Type B pancreatic cell (in vitro differentiated cells): ENCODE results near the gene MAD1L1. TPM values are rescaled to one million over a fixed set of nuclear protein-coding genes. Genes with fewer than 3 reads are reported as not detected.

Experiments used
- DNase-seq: peaks from one replicate; pipeline ENCODE4 v3.0.0; 2021; ENCODE audit warnings: mixed read lengths; ENCODE audit not compliant: unreplicated experiment; ENCODE audit errors: extremely low spot score
- H3K27ac Mint-ChIP-seq: 2 replicates; pipeline ENCODE4 v1.8.0; 2021; ENCODE audit warnings: mild to moderate bottlenecking, mixed read lengths
- H3K27me3 Mint-ChIP-seq: 2 replicates; pipeline ENCODE4 v1.8.0; 2021; ENCODE audit warnings: mixed read lengths
- H3K36me3 Mint-ChIP-seq: 2 replicates; pipeline ENCODE4 v1.8.0; 2021; ENCODE audit warnings: mixed read lengths
- H3K4me1 Mint-ChIP-seq: one replicate; pipeline ENCODE4 v1.8.0; 2021; ENCODE audit warnings: mixed read lengths; ENCODE audit not compliant: unreplicated experiment
- H3K4me3 Mint-ChIP-seq: 2 replicates; pipeline ENCODE4 v1.8.0; 2021; ENCODE audit warnings: mild to moderate bottlenecking, mixed read lengths
- H3K9me3 Mint-ChIP-seq: 2 replicates; pipeline ENCODE4 v1.8.0; 2021; ENCODE audit warnings: mixed read lengths
- total RNA-seq: library from RNA; stranded (reverse); gene quantifications from 2 replicates; pipeline ENCODE4 v1.2.1, GENCODE V29; 2021; ENCODE audit warnings: low replicate concordance
- TF ChIP-seq, protein P1 (sequence below): fragments of 200-600 bp; sonication (generic); conservative IDR thresholded peaks from 2 replicates; pipeline ENCODE4 v1.5.0; 2021; ENCODE audit warnings: antibody characterized with exemption, mild to moderate bottlenecking

MAD1L1 gene
- total RNA-seq, 1 donor from 2014 or later = 40.7 TPM

GRCh38 chr7:2230882-2231281, 1.9 kb downstream of the MAD1L1 start:
- Mint-ChIP-seq H3K9me3 (no peaks in the 10 kb centered on the region), H3K4me1 (peaks cover 10% of the 10 kb centered on the region), H3K4me3 (peak overlapping the region; percentile 17), H3K27ac (no peak overlapping the region), H3K27me3 (no peaks in the 10 kb centered on the region), H3K36me3 (peaks cover 8% of the 10 kb centered on the region)
- TF ChIP-seq, protein P1, sequence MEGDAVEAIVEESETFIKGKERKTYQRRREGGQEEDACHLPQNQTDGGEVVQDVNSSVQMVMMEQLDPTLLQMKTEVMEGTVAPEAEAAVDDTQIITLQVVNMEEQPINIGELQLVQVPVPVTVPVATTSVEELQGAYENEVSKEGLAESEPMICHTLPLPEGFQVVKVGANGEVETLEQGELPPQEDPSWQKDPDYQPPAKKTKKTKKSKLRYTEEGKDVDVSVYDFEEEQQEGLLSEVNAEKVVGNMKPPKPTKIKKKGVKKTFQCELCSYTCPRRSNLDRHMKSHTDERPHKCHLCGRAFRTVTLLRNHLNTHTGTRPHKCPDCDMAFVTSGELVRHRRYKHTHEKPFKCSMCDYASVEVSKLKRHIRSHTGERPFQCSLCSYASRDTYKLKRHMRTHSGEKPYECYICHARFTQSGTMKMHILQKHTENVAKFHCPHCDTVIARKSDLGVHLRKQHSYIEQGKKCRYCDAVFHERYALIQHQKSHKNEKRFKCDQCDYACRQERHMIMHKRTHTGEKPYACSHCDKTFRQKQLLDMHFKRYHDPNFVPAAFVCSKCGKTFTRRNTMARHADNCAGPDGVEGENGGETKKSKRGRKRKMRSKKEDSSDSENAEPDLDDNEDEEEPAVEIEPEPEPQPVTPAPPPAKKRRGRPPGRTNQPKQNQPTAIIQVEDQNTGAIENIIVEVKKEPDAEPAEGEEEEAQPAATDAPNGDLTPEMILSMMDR = no peak
- DNase-seq = no peak

GRCh38 chr7:2230226-2230625, 2.5 kb downstream of the MAD1L1 start:
- peaks cover 10% of the 10 kb centered on the region for H3K36me3 Mint-ChIP-seq
- TF ChIP-seq, protein P1 = no peak
- no peaks in the 10 kb centered on the region for H3K9me3 Mint-ChIP-seq
- peaks cover 10% of the 10 kb centered on the region for H3K4me1 Mint-ChIP-seq
- no peaks in the 10 kb centered on the region for H3K27me3 Mint-ChIP-seq
- peak overlapping the region; percentile 25 for H3K4me3 Mint-ChIP-seq
- DNase-seq = no peak
- peak overlapping the region; percentile 36 for H3K27ac Mint-ChIP-seq

GRCh38 chr7:2229467-2229866, 3.3 kb downstream of the MAD1L1 start:
- Mint-ChIP-seq H3K4me1 (peaks cover 5% of the 10 kb centered on the region), H3K27ac (peak overlapping the region; percentile 22)

DNA sequence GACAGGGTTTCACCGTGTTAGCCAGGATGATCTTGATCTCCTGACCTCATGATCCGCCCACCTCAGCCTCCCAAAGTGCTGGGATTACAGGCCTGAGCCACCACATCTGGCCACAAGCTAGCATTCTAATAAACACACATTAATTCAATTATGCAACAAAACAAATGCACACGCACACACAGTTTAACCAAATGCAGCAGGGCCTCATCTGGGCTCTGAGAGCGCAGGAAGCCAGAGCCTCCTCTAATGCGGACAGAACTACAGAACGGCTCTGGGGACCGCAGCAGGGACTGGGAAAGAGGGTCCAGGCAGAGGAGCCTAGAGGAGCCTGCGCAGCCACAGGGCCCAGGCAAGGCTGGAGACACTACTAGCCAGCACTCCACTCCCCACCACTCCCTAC, 3.8 kb downstream of the MAD1L1 start:
- peaks cover 8% of the 10 kb centered on the region for H3K36me3 Mint-ChIP-seq

More at GRCh38 chr7:2229467-2229866, 3.3 kb downstream of the MAD1L1 start:
- Mint-ChIP-seq H3K36me3 (peaks cover 5% of the 10 kb centered on the region), H3K9me3 (no peaks in the 10 kb centered on the region), H3K27me3 (no peaks in the 10 kb centered on the region), H3K4me3 (no peak overlapping the region)
- TF ChIP-seq, protein P1 = no peak
- DNase-seq = no peak

DNA sequence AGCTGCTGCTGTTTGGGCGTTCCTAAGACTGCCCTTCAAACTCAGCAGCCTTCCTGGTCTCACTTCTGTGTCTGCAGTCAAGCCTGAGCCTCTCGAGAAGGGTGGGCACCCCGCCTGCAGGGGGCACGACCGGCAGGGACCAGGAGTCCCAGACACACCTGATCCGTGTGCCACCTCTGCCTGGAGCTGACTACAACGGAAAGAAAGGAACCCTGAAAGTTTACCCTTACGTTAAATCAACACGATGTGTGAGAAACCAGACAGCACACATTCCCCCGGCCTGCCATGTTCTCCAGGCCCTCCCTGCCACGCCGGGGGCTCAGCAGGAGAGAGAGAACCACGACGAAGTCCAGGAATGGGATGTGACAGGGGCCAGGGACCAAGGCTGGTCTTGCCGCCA, 5.0 kb downstream of the MAD1L1 start:
- H3K27me3 Mint-ChIP-seq = no peaks in the 10 kb centered on the region
- TF ChIP-seq, protein P1 = no peak
- H3K36me3 Mint-ChIP-seq = peaks cover 8% of the 10 kb centered on the region
- no peaks in the 10 kb centered on the region for H3K9me3 Mint-ChIP-seq
- no peak overlapping the region for H3K4me3 Mint-ChIP-seq
- peaks cover 5% of the 10 kb centered on the region for H3K4me1 Mint-ChIP-seq
- no peak overlapping the region for H3K27ac Mint-ChIP-seq
- no peak for DNase-seq

More for the DNA sequence above, 3.8 kb downstream of the MAD1L1 start:
- no peak for DNase-seq
- Mint-ChIP-seq H3K9me3 (no peaks in the 10 kb centered on the region), H3K4me1 (peaks cover 5% of the 10 kb centered on the region), H3K27ac (no peak overlapping the region), H3K4me3 (no peak overlapping the region), H3K27me3 (no peaks in the 10 kb centered on the region)
- TF ChIP-seq, protein P1 = no peak

GRCh38 chr7:2225830-2226229, 6.9 kb downstream of the MAD1L1 start:
- Mint-ChIP-seq H3K36me3 (peaks cover 11% of the 10 kb centered on the region), H3K9me3 (no peaks in the 10 kb centered on the region), H3K27me3 (no peaks in the 10 kb centered on the region), H3K4me3 (no peak overlapping the region), H3K4me1 (no peaks in the 10 kb centered on the region), H3K27ac (no peak overlapping the region)
- TF ChIP-seq, protein P1 = no peak
- no peak for DNase-seq
